Loucy (cell line): Measurements from ENCODE around the gene STAP2.

Experiments used
- H2AFZ ChIP-seq: fragments of 200-600 bp; sonication (generic); 2 replicates; pipeline ENCODE4 v1.6.0; 2016; ENCODE audit warnings: antibody characterized with exemption, mild to moderate bottlenecking, low read length, moderate library complexity
- H3F3A ChIP-seq: fragments of 200-600 bp; 2 replicates; pipeline ENCODE4 v1.6.0; 2016; ENCODE audit warnings: antibody characterized with exemption, low read depth, mild to moderate bottlenecking
- H3K27me3 ChIP-seq: fragments of 200-600 bp; sonication (generic); 2 replicates; pipeline ENCODE4 v1.6.1; 2014; ENCODE audit warnings: low read length, mild to moderate bottlenecking; ENCODE audit not compliant: insufficient read depth, poor library complexity, severe bottlenecking
- H3K36me3 ChIP-seq: fragments of 200-600 bp; sonication (generic); 2 replicates; pipeline ENCODE4 v1.6.1; 2016; ENCODE audit warnings: low read length; ENCODE audit not compliant: insufficient read depth
- H3K4me1 ChIP-seq: fragments of 200-600 bp; sonication (generic); 2 replicates; pipeline ENCODE4 v1.5.1; 2014; ENCODE audit warnings: low read length, mild to moderate bottlenecking; ENCODE audit not compliant: insufficient read depth, poor library complexity, severe bottlenecking
- H3K4me2 ChIP-seq: fragments of 200-600 bp; sonication (generic); 2 replicates; pipeline ENCODE4 v1.6.0; 2014; ENCODE audit warnings: antibody characterized with exemption, low read length, low read depth, mild to moderate bottlenecking; ENCODE audit not compliant: poor library complexity, severe bottlenecking
- H3K4me3 ChIP-seq: fragments of 200-600 bp; sonication (generic); 2 replicates; pipeline ENCODE4 v1.5.1; 2014; ENCODE audit warnings: low read length, mild to moderate bottlenecking, mixed read lengths; ENCODE audit not compliant: poor library complexity, severe bottlenecking
- H3K79me2 ChIP-seq: fragments of 200-600 bp; sonication (generic); 2 replicates; pipeline ENCODE4 v1.6.1; 2014; ENCODE audit warnings: low read length; ENCODE audit not compliant: insufficient read depth
- H3K9ac ChIP-seq: fragments of 200-600 bp; sonication (generic); 2 replicates; pipeline ENCODE4 v1.6.0; 2014; ENCODE audit warnings: mild to moderate bottlenecking, low read depth, low read length, moderate library complexity; ENCODE audit not compliant: poor library complexity, severe bottlenecking
- H3K9me2 ChIP-seq: fragments of 200-600 bp; sonication (generic); replicated peaks from 2 replicates; pipeline ENCODE4 v1.6.1; 2016; ENCODE audit warnings: low read depth, low read length, mixed read lengths
- H3K9me3 ChIP-seq: fragments of 200-600 bp; sonication (generic); 2 replicates; pipeline ENCODE4 v1.6.1; 2014; ENCODE audit warnings: mild to moderate bottlenecking, antibody characterized with exemption, low read length, low read depth; ENCODE audit not compliant: insufficient read depth
- H4K20me1 ChIP-seq: fragments of 200-600 bp; sonication (generic); 2 replicates; pipeline ENCODE4 v1.6.0; 2014; ENCODE audit warnings: antibody characterized with exemption, low read length, mild to moderate bottlenecking; ENCODE audit not compliant: insufficient read depth, poor library complexity, severe bottlenecking
- CTCF ChIP-seq: fragments of 200-600 bp; sonication (generic); conservative IDR thresholded peaks from 2 replicates; pipeline ENCODE4 v1.5.1; 2014; ENCODE audit warnings: mild to moderate bottlenecking, antibody characterized with exemption, low read length
- EZH2phosphoT487 ChIP-seq: fragments of 200-600 bp; IDR thresholded peaks from 2 replicates; pipeline ENCODE4 v1.6.1; 2018; ENCODE audit warnings: antibody characterized with exemption, mild to moderate bottlenecking, moderate library complexity, borderline replicate concordance

The STAP2 gene

GRCh38 chr19:4313847-4314490, 24.7 kb downstream of the STAP2 start:
- Histone ChIP-seq H3K4me1 (no peaks in the 10 kb centered on the region), H3K27me3 (no peaks in the 10 kb centered on the region), H3K79me2 (no peaks in the 10 kb centered on the region), H3K36me3 (no peaks in the 10 kb centered on the region), H3K4me2 (no peak overlapping the region), H3K4me3 (no peak overlapping the region), H3K9me3 (no peaks in the 10 kb centered on the region), H3F3A (no peaks in the 10 kb centered on the region), H4K20me1 (no peaks in the 10 kb centered on the region), H3K9ac (no peak overlapping the region), H2AFZ (no peak overlapping the region), H3K9me2 (no peaks in the 10 kb centered on the region)
- TF ChIP-seq CTCF = no peak
- TF ChIP-seq EZH2phosphoT487 = no peak

GRCh38 chr19:4310247-4311121, 28.1 kb downstream of the STAP2 start:
- H4K20me1 ChIP-seq = no peaks in the 10 kb centered on the region
- TF ChIP-seq EZH2phosphoT487 = no peak
- TF ChIP-seq CTCF = no peak
- no peaks in the 10 kb centered on the region for H3K36me3 ChIP-seq
- no peaks in the 10 kb centered on the region for H3K27me3 ChIP-seq
- no peak overlapping the region for H3K4me3 ChIP-seq
- H2AFZ ChIP-seq = no peak overlapping the region
- no peaks in the 10 kb centered on the region for H3F3A ChIP-seq
- no peak overlapping the region for H3K4me2 ChIP-seq
- no peaks in the 10 kb centered on the region for H3K79me2 ChIP-seq
- no peaks in the 10 kb centered on the region for H3K9me3 ChIP-seq
- no peak overlapping the region for H3K9ac ChIP-seq
- no peaks in the 10 kb centered on the region for H3K9me2 ChIP-seq
- H3K4me1 ChIP-seq = no peaks in the 10 kb centered on the region

GRCh38 chr19:4305659-4306058, 33.0 kb downstream of the STAP2 start:
- Histone ChIP-seq H4K20me1 (no peaks in the 10 kb centered on the region), H3K9me3 (no peaks in the 10 kb centered on the region), H3K4me1 (peaks cover 4% of the 10 kb centered on the region), H3K4me2 (no peak overlapping the region), H3F3A (no peaks in the 10 kb centered on the region), H3K27me3 (no peaks in the 10 kb centered on the region), H3K79me2 (no peaks in the 10 kb centered on the region), H3K36me3 (no peaks in the 10 kb centered on the region), H3K9ac (no peak overlapping the region), H3K4me3 (no peak overlapping the region), H3K9me2 (no peaks in the 10 kb centered on the region), H2AFZ (no peak overlapping the region)
- TF ChIP-seq CTCF = no peak
- no peak for TF ChIP-seq EZH2phosphoT487
